H9 (cell line): ENCODE measurements around the gene CLPTM1L. TPM values are rescaled to one million over a fixed set of nuclear protein-coding genes. Genes with fewer than 3 reads are reported as not detected.

ENCODE experiments used
- DNase-seq: peaks from one replicate; pipeline ENCODE4 v3.0.0-alpha.2; 2017
- H2AFZ ChIP-seq: one replicate; pipeline ENCODE4 v1.6.1; 2013; ENCODE audit warnings: mild to moderate bottlenecking, low read length, control low read depth, moderate library complexity
- H2AK5ac ChIP-seq: 2 replicates; pipeline ENCODE4 v1.6.1; 2013; ENCODE audit warnings: low read length, control low read depth, mixed read lengths; ENCODE audit not compliant: insufficient read length
- H2BK120ac ChIP-seq: one replicate; pipeline ENCODE4 v1.6.1; 2013; ENCODE audit warnings: low read depth, mild to moderate bottlenecking, low read length, control low read depth, inconsistent platforms; ENCODE audit not compliant: poor library complexity, severe bottlenecking
- H2BK12ac ChIP-seq: 2 replicates; pipeline ENCODE4 v1.6.1; 2013; ENCODE audit warnings: low read length, control low read depth, mixed read lengths, low read depth; ENCODE audit not compliant: insufficient read length
- H2BK15ac ChIP-seq: 2 replicates; pipeline ENCODE4 v1.6.1; 2013; ENCODE audit warnings: low read depth, low read length, control low read depth
- H2BK20ac ChIP-seq: one replicate; pipeline ENCODE4 v1.6.1; 2013; ENCODE audit warnings: low read depth, mild to moderate bottlenecking, low read length, control low read depth, inconsistent platforms; ENCODE audit not compliant: poor library complexity, severe bottlenecking
- H2BK5ac ChIP-seq: 2 replicates; pipeline ENCODE4 v1.6.1; 2013; ENCODE audit warnings: low read length, control low read depth, mixed read lengths; ENCODE audit not compliant: insufficient read length
- H3K14ac ChIP-seq: 2 replicates; pipeline ENCODE4 v1.6.1; 2013; ENCODE audit warnings: low read length, control low read depth; ENCODE audit not compliant: insufficient read depth
- H3K18ac ChIP-seq: 2 replicates; pipeline ENCODE4 v1.6.1; 2013; ENCODE audit warnings: low read depth, mild to moderate bottlenecking, mixed read lengths, low read length, control low read depth; ENCODE audit not compliant: insufficient read length
- H3K23ac ChIP-seq: 2 replicates; pipeline ENCODE4 v1.6.1; 2013; ENCODE audit warnings: low read length, control low read depth, mixed read lengths, low read depth; ENCODE audit not compliant: insufficient read length
- H3K23me2 ChIP-seq: 2 replicates; pipeline ENCODE4 v1.6.1; 2013; ENCODE audit warnings: low read depth, mild to moderate bottlenecking, mixed read lengths, low read length, control low read depth; ENCODE audit not compliant: insufficient read length, poor library complexity, severe bottlenecking
- H3K27ac ChIP-seq: 2 replicates; pipeline ENCODE4 v1.5.1; 2013; ENCODE audit warnings: low read length, control low read depth, mixed read lengths, low read depth; ENCODE audit not compliant: insufficient read length
- H3K27me3 ChIP-seq: 2 replicates; pipeline ENCODE4 v1.6.1; 2013; ENCODE audit warnings: low read length, control low read depth, inconsistent platforms; ENCODE audit not compliant: insufficient read depth
- H3K4ac ChIP-seq: 2 replicates; pipeline ENCODE4 v1.6.1; 2013; ENCODE audit warnings: low read depth, mild to moderate bottlenecking, control low read depth, inconsistent platforms, low read length, moderate library complexity
- H3K4me1 ChIP-seq: 2 replicates; pipeline ENCODE4 v1.6.1; 2013; ENCODE audit warnings: low read length, control low read depth, inconsistent platforms; ENCODE audit not compliant: insufficient read depth
- H3K4me2 ChIP-seq: 2 replicates; pipeline ENCODE4 v1.6.1; 2013; ENCODE audit warnings: low read length, control low read depth, mixed read lengths; ENCODE audit not compliant: insufficient read length, insufficient read depth
- H3K56ac ChIP-seq: 2 replicates; pipeline ENCODE4 v1.6.1; 2013; ENCODE audit warnings: low read depth, mild to moderate bottlenecking, mixed read lengths, low read length, control low read depth; ENCODE audit not compliant: insufficient read length
- H3K79me1 ChIP-seq: 2 replicates; pipeline ENCODE4 v1.6.1; 2013; ENCODE audit warnings: low read depth, mild to moderate bottlenecking, moderate library complexity, low read length, control low read depth, inconsistent platforms; ENCODE audit not compliant: insufficient read depth, poor library complexity, severe bottlenecking
- H3K79me2 ChIP-seq: 2 replicates; pipeline ENCODE4 v1.6.1; 2013; ENCODE audit warnings: low read length, control low read depth, inconsistent platforms; ENCODE audit not compliant: insufficient read depth
- H3K9ac ChIP-seq: 2 replicates; pipeline ENCODE4 v1.6.1; 2013; ENCODE audit warnings: low read length, control low read depth, mixed read lengths; ENCODE audit not compliant: insufficient read length; ENCODE audit errors: extremely low read depth
- H3K9me3 ChIP-seq: one replicate; pipeline ENCODE4 v1.6.1; 2013; ENCODE audit warnings: low read depth, low read length, inconsistent platforms; ENCODE audit not compliant: control insufficient read depth
- H3T11ph ChIP-seq: one replicate; pipeline ENCODE4 v1.6.1; 2013; ENCODE audit warnings: mild to moderate bottlenecking, low read length, control low read depth, inconsistent platforms
- H4K20me1 ChIP-seq: one replicate; pipeline ENCODE4 v1.6.1; 2013; ENCODE audit not compliant: control insufficient read depth, insufficient read length, insufficient read depth
- H4K5ac ChIP-seq: 2 replicates; pipeline ENCODE4 v1.6.1; 2013; ENCODE audit warnings: low read depth, mild to moderate bottlenecking, mixed read lengths, low read length, control low read depth; ENCODE audit not compliant: insufficient read length
- H4K8ac ChIP-seq: replicated peaks from 2 replicates; pipeline ENCODE4 v1.6.1; 2013; ENCODE audit warnings: low read length, control low read depth, mixed read lengths, low read depth; ENCODE audit not compliant: insufficient read length
- H4K91ac ChIP-seq: 2 replicates; pipeline ENCODE4 v1.6.1; 2013; ENCODE audit warnings: low read depth, mild to moderate bottlenecking, moderate library complexity, mixed read lengths, low read length, control low read depth; ENCODE audit not compliant: insufficient read length
- H3K27ac Mint-ChIP-seq, 3 experiments: 2 replicates in 2 of 3; 3 replicates in 1 of 3; pipeline ENCODE4 v1.8.0; 2020 to 2021; ENCODE audit warnings: mixed read lengths in 3 of 3, mild to moderate bottlenecking in 1 of 3, moderate library complexity in 1 of 3
- H3K27me3 Mint-ChIP-seq: 2 replicates; pipeline ENCODE4 v1.8.0; 2021; ENCODE audit warnings: low read depth, mild to moderate bottlenecking, moderate library complexity, mixed read lengths
- H3K36me3 Mint-ChIP-seq, 3 experiments: 2 replicates in 2 of 3; 3 replicates in 1 of 3; pipeline ENCODE4 v1.8.0; 2020 to 2021; ENCODE audit warnings: low read depth in 3 of 3, mixed read lengths in 3 of 3; ENCODE audit not compliant: insufficient read depth in 1 of 3
- H3K4me1 Mint-ChIP-seq, 2 experiments: 2 replicates each; pipeline ENCODE4 v1.8.0; 2020; ENCODE audit warnings: mixed read lengths in 2 of 2
- H3K4me3 Mint-ChIP-seq, 2 experiments: 2 replicates in 1 of 2; 3 replicates in 1 of 2; pipeline ENCODE4 v1.8.0; 2020 to 2021; ENCODE audit warnings: mild to moderate bottlenecking in 2 of 2, mixed read lengths in 2 of 2, moderate library complexity in 1 of 2
- H3K9me3 Mint-ChIP-seq, 2 experiments: 2 replicates in 1 of 2; 3 replicates in 1 of 2; pipeline ENCODE4 v1.8.0; 2020; ENCODE audit warnings: mild to moderate bottlenecking in 2 of 2, mixed read lengths in 2 of 2, moderate library complexity in 1 of 2
- CTCF ChIP-seq: fragments of 200-600 bp; sonication (generic); conservative IDR thresholded peaks from 3 replicates; pipeline ENCODE4 v1.8.0; 2021; ENCODE audit warnings: antibody characterized with exemption, mild to moderate bottlenecking
- WGBS: extraction: QIAGEN DNeasy Blood & Tissue Kit; methylation state at CpG from one replicate; pipeline ENCODE4 v1.1.7; 2013; ENCODE audit warnings: missing lambda C conversion rate, low lambda C conversion rate, mixed read lengths; ENCODE audit not compliant: insufficient read length; ENCODE audit errors: extremely low coverage; 5-methylcytosine and 5-hydroxymethylcytosine counted together
- total RNA-seq: library from RNA; stranded (reverse); gene quantifications from 2 replicates; pipeline ENCODE4 v1.2.1, GENCODE V29; 2021

CLPTM1L gene
- total RNA-seq, 1 experiment from 2014 or later, result 108 TPM

DNA sequence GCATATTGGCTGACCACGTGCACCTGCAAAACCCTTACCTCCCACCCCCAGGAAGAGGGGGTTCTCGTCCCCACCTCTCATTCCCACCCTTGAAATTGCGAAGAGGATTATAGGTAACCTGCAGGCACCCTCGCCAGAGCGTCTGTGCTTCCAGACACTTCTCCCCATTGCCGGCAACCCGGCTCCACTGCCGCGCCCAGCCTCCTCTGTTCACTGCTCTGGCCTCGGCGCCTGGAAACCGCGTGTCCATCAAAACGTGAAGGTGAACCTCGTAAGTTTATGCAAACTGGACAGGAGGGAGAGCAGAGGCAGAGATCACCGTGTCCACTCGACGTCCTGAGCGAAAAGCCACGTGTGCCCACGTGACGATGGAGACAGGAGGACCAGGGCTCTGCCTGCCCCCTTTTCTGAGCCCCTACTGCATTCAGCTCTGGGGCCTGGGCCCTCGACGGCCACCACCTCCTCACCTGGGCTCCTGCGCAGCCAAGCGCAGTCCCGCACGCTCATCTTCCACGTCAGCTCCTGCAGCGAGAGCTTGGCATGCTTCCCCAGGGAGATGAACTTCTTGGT is 52.0 kb downstream of the CLPTM1L start:
- Histone ChIP-seq H3K9ac (no peak overlapping the region), H3T11ph (no peak overlapping the region)
- no peak overlapping the region; a peak in 1 of 7 replicates for H3K27ac Mint-ChIP-seq

More for the DNA sequence above, 52.0 kb downstream of the CLPTM1L start:
- no peak overlapping the region for H3K27ac ChIP-seq
- Mint-ChIP-seq H3K4me3 (peak overlapping the region in 1 of 2 experiments; percentile 65; a peak in 2 of 5 replicates), H3K27me3 (peaks cover 12% of the 10 kb centered on the region), H3K4me1 (no peaks in the 10 kb centered on the region), H3K9me3 (no peaks in the 10 kb centered on the region), H3K36me3 (peaks cover 7 to 21% (median 15%) of the 10 kb centered on the region in 3 experiments)
- no peak overlapping the region for H2AK5ac ChIP-seq
- H2AFZ ChIP-seq, result no peak overlapping the region
- peaks cover 12% of the 10 kb centered on the region for H3K23me2 ChIP-seq
- H2BK120ac ChIP-seq, result no peak overlapping the region
- peak; percentile 25 for DNase-seq
- H3K18ac ChIP-seq, result no peak overlapping the region
- H3K79me2 ChIP-seq, result no peaks in the 10 kb centered on the region
- H3K14ac ChIP-seq, result no peak overlapping the region; the same call in 1 of the 2 replicates
- no peak overlapping the region for H2BK5ac ChIP-seq
- no peak overlapping the region for H2BK20ac ChIP-seq
- no CpG with 5 or more reads among the region's 30 CpGs for WGBS
- H4K91ac ChIP-seq, result no peak overlapping the region
- H3K4me1 ChIP-seq, result no peaks in the 10 kb centered on the region
- H4K8ac ChIP-seq, result no peak overlapping the region
- no peak overlapping the region for H2BK15ac ChIP-seq
- H3K27me3 ChIP-seq, result no peaks in the 10 kb centered on the region
- H3K23ac ChIP-seq, result no peak overlapping the region
- H3K9me3 ChIP-seq, result no peaks in the 10 kb centered on the region
- no peak overlapping the region for H3K4ac ChIP-seq
- H4K5ac ChIP-seq, result no peak overlapping the region
- no peak overlapping the region for H2BK12ac ChIP-seq
- H3K4me2 ChIP-seq, result no peak overlapping the region
- H4K20me1 ChIP-seq, result no peaks in the 10 kb centered on the region
- H3K79me1 ChIP-seq, result peaks cover 2% of the 10 kb centered on the region
- no peak for TF ChIP-seq CTCF
- no peak overlapping the region for H3K56ac ChIP-seq
